ENCODE data around the gene ADI1.

GRCh38 chr2:3545788-3546478 is 26.6 kb upstream of the ADI1 start:
- TF ChIP-seq SIN3A (IDR thresholded peaks at IDR 0.05; ENCODE audit: borderline replicate concordance, insufficient read depth, low read length) (no peak), REST (IDR thresholded peaks at IDR 0.05; ENCODE audit: insufficient read depth in 1 of 2, low read depth in 2 of 2, low read length in 2 of 2) (no peak), POLR2AphosphoS5 (IDR thresholded peaks at IDR 0.05; ENCODE audit: low read depth, low read length) (no peak), FOXP2 (optimal IDR thresholded peaks at IDR 0.05; ENCODE audit: borderline replicate concordance, extremely low read depth, extremely low read length, insufficient read depth) (no peak), TAF1 (IDR thresholded peaks at IDR 0.05; ENCODE audit: borderline replicate concordance, insufficient read depth, low read length) (no peak)
